Measurements from ENCODE around the gene UBAP1.
"Not testable (repeated sequence)": the region's sequence is repeated elsewhere in the genome, so short reads cannot be mapped to it uniquely, and the experiment has no call there.

UBAP1 gene

GRCh38 chr9:34179213-34180136 lies 632 bp downstream of the UBAP1 start:
- DNase-seq: peak in 5 of 14 donors; percentile 11 to 61 (median 44)

GRCh38 chr9:34185778-34186551 lies 7.1 kb downstream of the UBAP1 start:
- DNase-seq: no peak

GRCh38 chr9:34187891-34188240 lies 9.0 kb downstream of the UBAP1 start:
- no peak for DNase-seq

- no peak for DNase-seq
Observed at GRCh38 chr9:34190996-34191892, 12.4 kb downstream of the UBAP1 start.

- no peak for DNase-seq
Observed at GRCh38 chr9:34195143-34195542, 16.3 kb downstream of the UBAP1 start.

GRCh38 chr9:34197286-34197685 lies 18.4 kb downstream of the UBAP1 start:
- DNase-seq: not testable (repeated sequence)

GRCh38 chr9:34197756-34198711 lies 19.2 kb downstream of the UBAP1 start:
- DNase-seq: no peak

- no peak for DNase-seq
Observed at GRCh38 chr9:34200092-34200491, 21.2 kb downstream of the UBAP1 start.

DNA sequence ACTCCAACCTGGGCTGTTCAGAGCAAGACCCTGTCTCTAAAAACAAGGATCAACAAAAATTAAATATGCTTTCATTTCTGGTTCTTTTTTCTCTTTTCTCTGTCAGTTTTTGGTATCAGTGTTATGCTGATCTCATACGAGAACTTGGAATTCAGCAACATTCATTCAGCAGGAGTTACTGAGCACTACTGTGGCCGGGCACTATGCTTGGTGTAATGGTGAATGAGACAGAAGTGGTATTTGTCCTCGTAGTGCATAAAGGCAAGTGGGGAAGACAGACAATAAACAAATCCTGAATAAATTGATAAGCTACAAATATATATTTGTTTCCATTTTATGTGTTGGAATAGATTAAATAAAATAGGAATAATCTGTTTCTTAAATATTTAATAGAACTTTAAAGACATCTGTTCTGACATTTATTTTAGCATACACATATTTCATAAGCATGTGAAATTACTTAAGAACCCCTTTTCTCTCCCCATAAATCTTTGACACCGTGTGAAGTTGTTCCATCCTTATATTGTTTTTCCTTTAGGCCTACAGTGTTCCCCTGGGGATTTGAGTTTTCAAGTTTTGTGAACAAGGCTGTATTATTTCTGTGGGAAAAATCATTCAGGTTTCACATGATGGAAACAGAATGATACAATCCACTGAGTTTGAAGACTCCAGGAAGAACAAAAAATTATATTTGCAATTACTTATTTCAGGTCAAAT lies 24.6 kb downstream of the UBAP1 start:
- no peak for DNase-seq

- no peak for DNase-seq
Observed at GRCh38 chr9:34203992-34204635, 25.3 kb downstream of the UBAP1 start.

- no peak for DNase-seq
Observed at GRCh38 chr9:34205102-34205501, 26.3 kb downstream of the UBAP1 start.

GRCh38 chr9:34206561-34206960 lies 27.7 kb downstream of the UBAP1 start:
- no peak for DNase-seq

- no peak for DNase-seq
Observed at GRCh38 chr9:34211395-34211794, 32.6 kb downstream of the UBAP1 start.

- DNase-seq: not testable (repeated sequence)
Observed at GRCh38 chr9:34214354-34215000, 35.6 kb downstream of the UBAP1 start.

DNA sequence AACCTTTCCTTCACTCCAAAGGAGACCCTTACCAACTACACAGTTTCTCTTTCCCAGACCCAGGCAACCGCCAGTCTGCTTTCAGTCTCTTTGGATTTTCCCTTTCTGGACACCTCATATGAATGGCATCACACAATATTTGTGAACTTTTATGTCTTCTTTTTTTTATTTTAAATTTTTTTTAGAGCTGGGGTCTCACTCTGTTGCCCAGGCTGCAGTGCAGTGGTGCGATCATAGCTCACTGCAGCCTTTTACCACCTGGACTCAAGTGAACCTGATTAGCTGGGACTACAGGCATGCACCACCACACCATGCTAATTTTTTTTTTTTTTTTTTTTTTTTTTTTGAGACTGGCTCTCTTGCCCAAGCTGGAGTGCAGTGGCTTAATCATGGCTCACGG lies 37.5 kb downstream of the UBAP1 start:
- no peak for DNase-seq

GRCh38 chr9:34217015-34217414 lies 38.2 kb downstream of the UBAP1 start:
- not testable (repeated sequence) for DNase-seq

- no peak for DNase-seq
Observed at GRCh38 chr9:34218446-34218845, 39.6 kb downstream of the UBAP1 start.

DNA sequence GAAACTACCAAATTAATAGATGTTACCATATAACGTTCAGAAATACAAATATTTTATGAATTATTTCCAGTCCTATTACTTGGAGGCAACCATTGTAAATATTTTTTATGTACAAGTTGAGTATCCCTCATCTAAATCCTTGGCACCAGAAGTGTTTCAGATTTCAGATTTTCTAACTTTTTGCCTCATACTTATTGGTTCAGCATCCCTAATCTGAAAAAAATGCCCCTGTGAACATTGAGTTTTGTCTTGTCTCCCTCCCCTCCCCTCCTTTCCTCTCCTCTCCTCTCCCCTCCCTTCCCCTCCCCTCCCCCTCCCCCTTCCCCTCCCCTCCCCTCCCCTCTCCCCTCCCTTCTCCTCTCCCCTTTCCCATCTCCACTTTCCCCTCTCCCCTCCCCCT lies 40.6 kb downstream of the UBAP1 start:
- no peak for DNase-seq

- DNase-seq: no peak
Observed at GRCh38 chr9:34220218-34220617, 41.4 kb downstream of the UBAP1 start.

DNA sequence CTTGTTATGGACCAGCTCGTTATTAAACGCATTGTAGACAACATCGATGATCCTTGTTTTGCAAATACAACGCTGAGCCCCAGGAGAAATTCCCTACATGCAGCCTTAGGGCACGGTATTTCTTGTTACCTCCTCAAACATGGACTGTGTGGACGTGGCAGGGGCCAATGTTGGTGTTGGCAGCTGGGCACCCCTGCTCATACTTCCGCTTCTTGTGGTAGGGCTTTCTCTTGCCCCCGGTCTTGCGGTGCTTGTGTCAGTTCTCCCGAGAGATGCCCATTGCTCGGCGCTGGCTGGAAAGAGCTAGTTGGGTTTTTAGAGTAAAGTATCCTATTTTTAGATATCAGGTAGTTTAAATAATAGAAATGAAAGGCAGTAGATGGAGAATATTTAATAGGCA lies 45.5 kb downstream of the UBAP1 start:
- DNase-seq: no peak

All from C1 segment of cervical spinal cord (tissue), 14 donors.